NK-92 treated with Interleukin-12 subunit alpha and Interleukin-12 subunit beta, amount 100 ng/mL, for 24 hours (cell line): Measurements from ENCODE around the gene KIF13A.
"Not testable (repeated sequence)": the region's sequence is repeated elsewhere in the genome, so short reads cannot be mapped to it uniquely, and the experiment has no call there.

Experiments used
- DNase-seq: peaks from one replicate; lab custom pipeline; 2025; lab: John Stamatoyannopoulos, UW

Gene KIF13A

DNA sequence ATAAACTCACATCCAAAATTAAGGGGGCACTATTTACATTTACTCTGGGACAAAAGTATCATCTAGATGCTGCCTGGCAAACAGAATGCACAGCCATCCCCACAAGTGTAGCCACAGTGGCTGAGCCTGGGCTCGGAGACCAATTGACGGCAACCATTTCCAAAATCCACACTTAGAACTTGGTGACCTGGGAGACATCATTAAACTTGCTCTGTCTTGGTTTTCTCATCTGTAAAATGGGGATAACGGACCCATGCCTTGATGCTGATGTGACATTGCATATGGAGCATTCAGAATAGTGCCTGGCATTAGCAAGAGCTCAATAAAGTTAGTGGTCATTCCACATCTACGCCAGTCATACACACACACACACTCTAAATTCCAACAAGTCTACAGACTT is 140.7 kb downstream of the KIF13A start:
- DNase-seq: no peak

DNA sequence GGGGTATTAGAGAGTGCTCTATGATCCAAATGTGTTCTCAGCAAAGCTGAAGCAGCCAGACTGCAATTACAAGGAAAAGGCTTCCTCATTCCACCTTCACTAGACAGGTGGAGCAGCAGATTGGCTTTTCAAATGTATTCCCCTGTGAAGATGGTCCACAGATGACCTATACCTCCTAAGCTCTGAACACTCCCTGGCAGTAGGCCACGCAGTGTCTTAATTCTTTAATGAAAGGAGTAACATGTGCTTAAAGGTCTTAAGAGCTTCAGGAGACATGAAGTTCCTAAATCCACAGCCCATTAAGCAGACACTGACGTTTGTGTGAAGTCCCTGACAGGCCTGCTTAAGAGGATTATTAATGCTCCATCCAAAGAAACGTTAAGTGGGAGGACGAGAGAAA is 141.8 kb downstream of the KIF13A start:
- DNase-seq: no peak

DNA sequence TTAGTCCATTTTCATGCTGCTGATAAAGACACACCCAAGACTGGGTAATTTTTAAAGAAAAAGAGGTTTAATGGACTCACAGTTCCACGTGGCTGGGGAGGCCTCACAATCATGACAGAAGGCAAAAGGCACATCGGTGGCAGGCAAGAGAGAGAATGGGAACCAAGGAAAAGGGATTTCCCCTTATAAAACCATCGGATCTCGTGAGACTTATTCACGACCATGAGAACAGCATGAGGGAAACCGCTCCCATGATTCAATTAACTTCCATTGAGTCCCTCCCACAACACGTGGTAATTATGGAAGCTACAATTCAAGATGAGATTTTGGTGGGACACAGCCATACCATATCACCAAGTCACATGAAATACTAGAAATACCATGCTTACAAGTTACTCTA is 142.5 kb downstream of the KIF13A start:
- not testable (repeated sequence) for DNase-seq

DNA sequence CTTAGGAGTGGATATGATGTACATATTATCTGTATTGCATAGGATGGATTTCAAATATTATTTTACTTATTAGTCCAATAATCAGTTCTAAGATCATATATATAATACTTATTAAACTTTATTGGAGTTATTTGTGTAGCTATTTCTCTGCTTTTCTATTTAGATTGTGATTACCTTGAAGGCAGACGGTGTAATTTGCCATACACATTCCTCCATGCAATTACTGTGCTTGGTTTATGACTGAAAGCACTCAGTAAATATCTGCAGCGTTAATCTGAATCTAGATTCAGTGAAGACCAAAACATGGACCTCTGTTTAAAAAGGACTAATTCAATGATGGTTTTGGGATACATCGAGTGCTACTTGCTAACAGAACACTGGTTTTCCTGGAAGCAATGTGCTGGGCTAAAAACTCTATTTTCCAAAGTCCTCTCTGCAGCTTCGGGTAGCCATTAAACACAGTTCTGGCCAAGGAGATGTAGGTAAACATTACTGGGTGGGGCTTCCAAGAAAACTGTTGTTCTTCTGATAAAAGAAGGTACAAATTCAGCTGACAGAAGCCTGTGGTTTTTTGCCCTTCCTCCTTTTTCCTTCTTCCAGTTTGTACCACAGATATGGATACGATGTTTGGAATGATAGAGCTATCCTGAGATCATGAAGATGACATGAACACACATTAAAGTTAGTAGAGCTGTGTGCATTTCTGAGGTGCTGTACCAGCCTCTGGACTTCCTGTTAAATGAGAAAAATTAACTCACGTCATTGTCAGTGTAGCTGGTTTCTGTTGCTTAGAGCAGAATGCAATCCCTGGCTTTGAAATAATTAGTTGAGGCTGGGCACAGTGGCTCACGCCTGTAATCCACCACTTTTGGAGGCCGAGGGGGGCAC is 144.3 kb downstream of the KIF13A start:
- DNase-seq: no peak

DNA sequence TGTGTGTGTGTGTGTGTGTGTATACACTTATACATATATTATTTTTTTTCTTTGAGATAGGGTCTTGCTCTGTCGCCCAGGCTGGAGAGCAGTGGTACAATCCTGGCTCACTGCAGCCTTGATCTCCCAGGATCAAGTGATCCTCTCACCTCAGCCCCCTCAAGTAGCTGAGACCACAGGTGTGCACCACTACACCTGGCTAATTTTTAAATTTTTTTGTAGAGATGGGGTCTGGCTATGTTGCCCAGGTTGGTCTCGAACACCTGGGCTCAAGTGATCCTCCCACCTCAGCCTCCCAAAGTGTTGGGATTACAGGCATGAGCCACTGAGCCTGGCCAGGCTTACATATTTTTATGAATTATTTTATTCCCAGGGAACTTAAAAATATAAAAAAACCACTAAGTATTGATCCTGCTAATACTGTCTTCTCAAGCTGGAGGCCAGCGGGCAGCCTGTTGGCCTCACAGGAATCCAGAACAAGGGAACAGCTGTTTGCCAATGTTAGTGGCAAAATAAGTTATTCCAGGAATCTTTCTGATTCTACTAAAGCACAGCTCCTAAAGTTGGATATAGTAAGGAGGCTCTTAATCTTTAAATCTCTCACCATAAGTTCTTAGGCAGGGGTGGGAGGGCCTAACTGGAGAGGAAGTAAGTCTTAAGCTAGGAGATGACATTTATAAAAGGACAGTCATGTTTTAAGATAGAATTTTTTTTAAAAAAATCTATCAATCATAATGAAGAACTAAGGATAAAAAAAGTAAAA is 145.2 kb downstream of the KIF13A start:
- DNase-seq: no peak

DNA sequence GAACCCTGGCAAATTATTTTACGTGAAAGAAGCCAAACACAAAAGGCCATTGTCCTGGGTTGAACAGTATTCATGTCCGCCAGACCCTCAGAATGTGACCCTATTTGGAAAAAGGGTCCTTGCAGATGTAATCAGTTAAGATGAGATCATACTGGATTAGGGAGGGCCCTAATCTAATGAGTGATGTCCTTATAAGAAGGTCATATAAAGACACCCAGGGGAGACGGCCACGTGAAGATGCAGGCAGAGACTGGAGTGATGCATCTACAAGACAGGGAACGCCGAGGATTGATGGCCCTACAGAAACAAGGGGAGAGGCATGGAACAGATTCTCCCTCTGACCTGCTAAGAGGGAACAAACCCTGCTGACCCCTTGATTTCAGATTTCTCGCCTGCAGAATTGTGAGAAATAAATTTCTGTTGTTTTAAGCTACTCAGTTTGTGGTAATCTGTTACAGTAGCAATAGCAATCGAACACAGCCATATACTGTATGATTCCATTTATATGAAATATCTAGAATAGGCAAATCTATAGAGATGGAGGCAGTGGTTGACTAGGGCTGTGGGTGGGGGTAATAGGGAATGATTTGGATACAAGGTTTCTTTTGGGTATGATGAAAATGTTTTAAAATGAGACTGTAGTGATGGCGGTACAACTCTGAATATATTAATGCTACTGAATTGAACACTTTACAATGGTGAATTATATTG is 147.8 kb downstream of the KIF13A start:
- DNase-seq: no peak

DNA sequence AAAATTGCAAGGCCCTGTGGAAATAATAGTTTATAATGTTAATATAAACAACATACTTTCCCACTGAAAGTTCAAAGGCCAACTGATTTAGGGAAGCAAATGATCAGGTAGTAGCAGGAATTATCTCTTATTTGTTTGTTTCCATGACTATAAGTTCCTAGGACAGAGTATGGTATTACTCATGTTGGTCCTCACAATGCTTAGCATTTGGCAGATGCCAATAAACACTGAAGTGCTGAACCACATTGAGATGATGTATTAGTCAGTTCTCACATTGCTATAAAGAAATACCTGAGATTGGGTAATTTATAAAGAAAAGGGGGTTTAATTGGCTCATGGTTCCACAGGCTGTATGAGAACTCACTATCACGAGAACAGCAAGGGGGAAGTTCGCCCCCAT is 151.1 kb downstream of the KIF13A start:
- DNase-seq: no peak

DNA sequence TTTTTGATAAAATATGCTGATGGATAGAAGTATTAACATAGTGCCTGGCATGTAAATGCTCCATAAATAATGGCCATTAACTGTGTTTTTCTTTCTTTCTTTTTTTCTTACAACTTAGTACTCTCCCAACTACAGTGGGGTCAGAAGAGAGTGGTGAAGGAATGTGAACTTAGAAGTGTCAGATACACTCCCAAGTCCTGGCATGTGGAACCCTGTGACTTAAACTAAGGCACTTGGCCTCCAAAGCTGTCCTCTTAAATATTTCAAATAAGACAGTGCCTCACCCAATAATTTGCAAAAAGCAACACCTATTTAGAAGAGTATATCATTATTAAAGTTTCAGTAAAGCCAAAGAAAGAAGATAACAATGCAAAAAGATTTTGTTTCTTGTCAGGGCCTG is 151.7 kb downstream of the KIF13A start:
- DNase-seq: no peak

DNA sequence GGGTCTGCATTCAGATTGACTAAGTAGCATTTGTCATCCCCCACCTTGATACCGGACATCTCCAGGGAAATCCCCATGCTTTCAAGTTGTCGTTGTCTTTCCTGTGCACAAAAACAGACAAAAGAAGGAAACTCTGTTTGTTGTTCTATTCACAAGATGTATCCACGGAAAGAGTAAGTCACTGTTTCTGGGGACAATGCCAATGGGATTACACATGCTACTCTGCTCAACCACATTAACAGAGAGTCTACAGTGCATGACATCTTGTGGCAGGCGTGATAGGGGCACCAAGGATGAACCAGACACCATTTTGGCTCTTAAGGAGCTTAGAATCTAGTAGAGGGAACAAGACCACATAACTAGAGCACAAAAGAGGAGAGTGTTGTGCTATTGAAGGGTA is 156.3 kb downstream of the KIF13A start:
- DNase-seq: no peak

DNA sequence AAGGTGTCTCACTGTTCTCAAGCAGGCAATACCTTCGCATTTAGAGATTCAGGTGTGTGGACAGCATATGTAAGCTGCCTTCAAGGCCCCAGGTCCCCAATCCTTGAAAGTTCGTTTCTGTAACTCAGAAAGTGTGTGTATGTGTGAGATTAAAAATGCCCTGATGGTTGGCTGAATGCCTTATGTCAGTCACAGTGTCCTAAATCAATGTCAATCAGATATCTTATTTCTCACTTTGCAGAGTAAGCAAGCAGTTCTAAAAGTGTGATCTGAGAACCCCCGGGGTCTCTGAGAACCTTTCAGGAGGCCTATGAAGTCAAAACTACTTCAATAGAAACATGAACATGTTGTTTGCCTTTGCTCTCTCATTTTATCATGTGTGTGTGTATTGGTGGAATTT is 157.5 kb downstream of the KIF13A start:
- DNase-seq: no peak

DNA sequence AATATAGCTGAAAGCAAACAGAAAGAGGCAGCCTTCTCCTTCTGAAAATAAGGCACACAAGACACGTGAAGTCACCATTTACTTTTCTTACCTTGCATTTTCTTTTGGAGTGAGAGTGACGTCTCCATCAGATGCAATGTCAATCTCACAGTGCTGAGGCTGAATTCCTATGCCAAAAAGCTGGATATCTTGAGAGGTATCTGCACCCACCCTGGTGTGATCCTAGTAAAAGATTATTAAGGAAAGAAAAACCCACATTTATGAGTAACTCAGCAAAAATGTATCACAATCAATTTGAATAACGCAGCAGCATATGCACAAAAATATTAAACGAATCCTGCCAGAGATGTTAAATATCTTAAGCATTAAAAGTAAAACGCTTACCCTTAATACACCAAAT is 159.3 kb downstream of the KIF13A start:
- DNase-seq: no peak

DNA sequence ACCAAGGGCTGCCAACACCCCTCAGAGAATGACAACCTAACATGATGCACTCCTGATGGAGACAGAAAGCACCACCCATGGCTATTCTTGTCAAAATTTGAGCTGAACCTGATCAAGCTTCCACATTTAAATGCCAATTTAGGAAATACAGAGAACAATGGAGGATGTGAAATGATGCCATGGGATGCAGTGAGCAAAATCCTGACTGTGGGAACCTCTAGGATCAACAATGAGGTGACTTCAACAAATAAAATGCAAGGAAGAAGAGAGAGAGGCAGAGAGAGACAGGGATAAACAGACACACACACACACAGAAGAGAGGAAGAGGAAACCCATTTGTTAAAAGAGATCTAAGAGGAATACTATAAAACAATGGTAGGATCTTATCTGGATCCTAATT is 161.1 kb downstream of the KIF13A start:
- no peak for DNase-seq

DNA sequence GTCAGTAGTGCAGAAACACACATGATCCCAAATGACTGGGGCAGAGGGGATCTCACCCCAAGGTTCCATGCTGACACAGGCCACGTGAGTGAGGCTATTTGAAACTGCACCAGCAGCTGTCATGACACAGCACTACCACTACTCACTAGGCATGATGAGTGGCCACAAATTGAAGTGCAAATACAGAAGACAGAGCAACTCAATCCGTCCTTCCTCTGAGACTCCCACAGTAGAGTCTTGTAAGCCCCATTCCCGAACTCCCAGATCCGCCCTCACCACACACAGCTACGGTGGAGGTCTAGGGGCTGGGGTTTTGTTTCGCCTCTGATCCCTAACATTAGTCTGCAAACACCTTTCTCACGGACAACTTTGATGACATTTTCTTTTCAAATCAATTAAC is 167.4 kb downstream of the KIF13A start:
- no peak for DNase-seq

DNA sequence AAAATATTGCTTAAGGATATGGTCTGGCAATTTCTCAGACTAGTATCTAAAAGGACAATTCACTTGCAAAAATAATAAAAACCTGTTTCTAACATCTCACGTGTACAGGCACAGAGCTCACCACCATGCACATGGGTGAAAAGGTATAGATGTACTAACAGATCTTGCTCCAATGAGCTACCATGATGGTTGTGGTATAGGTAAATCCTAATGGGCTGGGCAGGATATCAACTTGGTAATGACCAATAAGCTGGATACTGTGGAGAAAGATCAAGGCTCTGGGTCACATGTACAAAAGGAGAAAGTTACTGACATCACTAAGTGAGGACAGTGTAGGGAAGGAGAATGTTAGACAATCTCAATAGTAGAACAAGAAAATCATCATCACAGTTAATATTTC is 169.7 kb downstream of the KIF13A start:
- DNase-seq: no peak

DNA sequence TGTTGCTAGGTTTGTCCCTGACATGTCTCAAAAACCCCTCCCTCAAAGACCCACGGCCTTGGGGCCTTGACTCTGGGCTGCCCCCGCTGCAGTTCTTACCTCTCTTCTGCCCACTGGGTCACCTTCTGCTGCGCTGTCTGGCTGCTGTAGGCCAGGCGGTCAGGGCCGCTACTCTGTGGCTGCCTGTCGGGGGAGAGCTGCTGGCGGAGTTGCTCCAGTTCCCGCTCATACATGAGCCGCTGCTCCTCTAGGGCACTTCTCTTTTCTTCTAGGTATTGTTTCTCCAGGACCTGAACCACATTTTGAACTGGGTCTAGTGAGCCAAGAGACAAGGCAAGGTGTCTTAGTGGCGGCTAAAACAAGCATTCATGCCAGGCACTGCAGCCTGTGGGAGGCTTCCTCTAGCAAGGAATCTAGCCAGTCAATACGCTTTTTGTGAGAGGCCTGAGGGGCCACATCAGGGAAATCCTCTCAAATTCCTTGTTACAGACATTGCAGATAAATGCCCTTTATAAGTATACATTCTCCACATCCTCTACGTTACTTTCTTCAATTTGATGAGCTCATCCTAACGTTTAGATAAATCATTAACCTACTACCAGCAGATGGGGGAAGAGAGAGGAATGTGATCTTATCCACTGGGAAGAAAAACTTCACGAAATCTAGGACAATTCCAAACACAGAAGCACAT is 170.4 kb downstream of the KIF13A start:
- DNase-seq: no peak

DNA sequence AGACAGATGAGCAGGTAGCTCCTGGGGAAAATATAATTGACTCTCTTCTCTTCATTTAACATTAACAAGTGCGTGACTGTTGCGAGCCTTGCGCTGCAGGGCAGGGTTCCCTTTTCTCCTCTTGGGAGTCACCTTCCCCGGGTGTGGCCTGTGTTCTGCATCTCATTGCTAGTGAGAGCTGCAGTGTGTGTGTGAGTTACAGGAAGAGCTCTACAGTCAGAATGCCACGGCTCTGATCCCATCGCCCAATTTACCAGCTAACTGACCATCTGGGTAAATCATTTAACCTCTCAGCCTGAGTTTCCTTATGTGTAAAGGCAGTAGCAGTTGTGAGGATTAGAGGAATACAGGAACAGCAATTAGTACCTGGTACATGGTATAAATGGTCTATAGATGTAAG is 173.9 kb downstream of the KIF13A start:
- DNase-seq: no peak

DNA sequence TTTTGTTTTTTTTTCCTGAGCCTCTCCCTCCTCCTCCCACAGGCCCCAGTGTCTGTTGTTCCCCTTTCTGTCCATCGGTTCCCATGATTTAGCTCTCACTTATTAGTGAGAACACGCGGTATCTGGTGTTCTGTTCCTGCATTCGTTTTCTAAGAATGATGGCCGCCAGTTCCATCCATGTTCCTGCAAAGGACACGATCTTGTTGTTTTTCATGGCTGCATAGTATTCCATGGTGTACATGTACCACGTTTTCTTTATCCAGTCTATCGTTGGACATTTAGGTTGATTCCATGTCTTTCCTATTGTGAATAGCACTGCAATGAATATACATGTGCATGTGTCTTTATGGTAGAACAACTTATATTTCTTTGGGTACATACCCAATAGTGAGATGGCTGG is 175.1 kb downstream of the KIF13A start:
- no peak for DNase-seq

DNA sequence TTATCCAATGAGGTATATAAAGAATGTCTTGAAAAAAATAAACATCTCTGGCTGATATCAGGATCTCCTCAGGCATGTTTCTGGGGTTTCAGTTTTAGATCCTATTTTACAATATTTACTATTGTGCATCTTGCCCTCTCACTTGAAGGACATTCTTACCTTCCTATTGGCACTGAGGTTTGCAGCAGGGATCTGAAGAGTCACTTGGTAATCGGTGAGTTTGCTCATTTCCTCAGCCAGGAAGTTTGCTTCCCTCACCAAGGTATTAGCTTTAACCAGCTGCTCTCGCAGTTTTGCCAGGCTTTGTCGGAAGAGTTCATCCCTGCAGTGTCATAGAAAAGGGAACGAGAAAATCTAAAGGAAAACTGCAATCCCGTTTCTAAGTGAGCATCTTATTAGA is 178.8 kb downstream of the KIF13A start:
- DNase-seq: no peak

DNA sequence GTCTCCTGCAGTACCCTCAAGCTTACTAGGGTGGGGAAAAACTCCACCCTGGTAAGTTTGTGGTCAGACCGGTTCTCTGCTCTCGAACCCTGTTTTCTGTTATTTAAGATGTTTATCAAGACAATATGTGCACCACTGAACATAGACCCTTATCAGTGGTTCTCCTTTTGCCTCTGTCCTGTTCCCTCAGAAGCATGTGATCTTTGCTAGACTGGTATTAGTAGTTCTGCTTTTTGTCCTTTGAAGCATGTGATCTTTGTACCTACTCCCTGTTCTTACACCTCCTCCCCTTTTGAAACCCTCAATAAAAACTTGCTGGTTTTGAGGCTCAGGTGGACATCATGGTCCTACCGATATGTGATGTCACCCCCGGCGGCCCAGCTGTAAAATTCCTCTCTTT is 180.0 kb downstream of the KIF13A start:
- DNase-seq: not testable (repeated sequence)

DNA sequence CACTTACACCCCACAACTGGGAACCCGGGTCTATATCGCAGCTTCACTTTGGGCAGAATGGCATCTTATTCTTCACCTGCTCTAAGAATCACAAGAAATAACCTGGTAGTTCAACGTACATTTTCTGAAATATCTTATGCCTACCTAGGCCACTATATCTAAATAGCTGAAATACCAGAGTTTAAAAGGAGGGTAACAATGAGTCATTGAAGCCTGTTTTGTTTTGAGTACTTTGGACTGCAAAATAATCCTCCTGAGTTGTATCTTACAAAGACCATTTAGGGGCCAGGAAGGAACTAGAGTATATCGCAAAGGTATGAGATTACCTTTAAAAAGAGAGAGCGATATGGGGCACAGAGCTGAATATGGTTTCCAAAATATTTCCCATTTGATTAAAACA is 184.0 kb downstream of the KIF13A start:
- DNase-seq: no peak

DNA sequence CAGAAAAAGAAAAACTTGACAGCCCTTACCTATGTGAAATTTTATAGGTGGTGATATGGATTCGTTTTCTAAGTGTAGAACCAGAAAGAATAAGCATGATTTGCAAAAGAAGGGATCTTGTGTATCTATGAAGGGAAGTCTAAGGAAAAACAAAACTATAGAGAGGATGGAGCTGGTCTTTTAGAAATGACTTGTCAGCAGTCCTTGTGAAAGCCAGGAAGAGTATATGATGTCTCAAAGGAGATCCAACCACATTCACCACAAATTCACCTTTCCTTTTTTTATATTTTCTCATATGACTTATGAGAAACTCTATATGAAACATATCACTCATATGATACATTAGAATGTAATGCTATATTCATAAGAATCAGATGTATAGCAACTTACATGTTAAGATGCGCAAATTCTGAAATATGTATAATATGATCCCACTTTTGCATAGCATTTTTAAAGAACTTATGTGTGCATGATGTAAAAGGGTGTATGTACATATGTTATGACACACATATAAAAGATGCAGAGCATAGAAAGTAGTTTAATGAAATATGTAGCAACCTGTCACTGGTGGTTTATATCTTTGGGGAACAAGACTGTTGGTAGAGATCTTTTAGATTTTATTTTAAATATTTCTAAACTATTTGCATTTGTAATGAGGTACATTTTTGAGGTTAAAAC is 188.8 kb downstream of the KIF13A start:
- DNase-seq: no peak

DNA sequence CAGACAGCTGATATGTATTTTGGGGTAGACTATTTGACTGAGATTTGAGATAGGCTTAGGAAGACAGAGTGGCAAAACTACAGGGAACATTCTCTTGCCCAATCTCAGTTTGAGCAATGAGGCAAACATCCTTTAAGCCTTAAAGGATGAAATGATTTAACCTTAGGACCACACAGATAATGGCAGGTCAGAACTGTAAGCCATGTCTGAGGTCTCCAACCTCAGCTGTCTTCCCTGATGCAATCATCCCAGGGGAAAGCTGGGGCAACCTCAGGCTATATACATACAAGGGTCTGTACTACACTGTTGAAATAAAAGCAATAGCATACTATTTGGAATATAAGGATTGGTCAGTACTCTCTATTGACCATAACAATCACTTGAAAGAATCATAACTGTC is 196.9 kb downstream of the KIF13A start:
- no peak for DNase-seq
